ENCODE results near the gene TADA2B. TPM values are rescaled to one million over a fixed set of nuclear protein-coding genes. Genes with fewer than 3 reads are reported as not detected.

Gene TADA2B
- total and polyA plus RNA-seq, 2 donors = 8.8 to 15.2 TPM

DNA sequence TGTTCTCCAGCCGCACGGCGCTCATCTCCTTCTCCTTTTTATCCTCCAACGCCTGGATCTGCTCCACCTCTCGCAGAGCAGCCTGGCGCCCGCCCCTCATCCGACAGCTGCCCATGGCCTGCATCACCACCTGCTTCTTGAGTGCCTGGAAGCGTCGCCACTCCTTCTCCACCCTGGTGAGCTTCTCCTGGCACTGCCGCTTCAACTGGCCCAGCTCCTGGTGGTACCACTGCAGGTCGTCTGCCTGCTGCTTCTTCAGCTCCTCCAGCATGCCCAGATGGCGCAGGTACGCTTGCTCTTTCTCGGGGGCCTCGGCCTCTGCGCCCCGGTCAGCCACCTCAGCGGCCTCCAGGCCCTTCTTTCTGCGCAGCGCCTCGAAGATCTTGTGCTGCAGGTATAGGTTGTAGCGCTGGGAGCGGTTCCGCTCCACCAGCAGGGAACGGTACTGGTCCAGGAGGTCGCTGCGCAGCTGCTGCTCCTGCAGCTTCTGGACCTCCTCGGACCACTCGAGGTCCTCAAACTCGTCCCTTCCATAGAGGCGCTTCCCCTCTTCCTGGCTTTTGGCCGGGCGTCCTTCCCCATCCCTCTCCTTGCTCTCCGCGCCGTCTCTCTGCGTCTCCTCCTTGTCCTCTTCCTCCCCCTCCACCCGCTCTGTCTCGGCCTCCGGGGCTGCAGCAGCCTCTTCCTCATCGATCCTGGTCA is 1.2 kb upstream of the TADA2B start:
- WGBS = 25% methylated on average over 42 of the region's 42 CpGs
- peak in 3 of 9 donors; percentile 15 to 38 (median 18) for DNase-seq (ENCODE audit: low read depth in 6 of 9, low spot score in 9 of 9)
- Histone ChIP-seq H3K36me3 (ENCODE audit: control insufficient read depth in 2 of 2, insufficient read depth in 2 of 2, low read length in 1 of 2) (peaks cover 0 to 3% of the 10 kb centered on the region in 2 donors), H3K4me3 (ENCODE audit: low read length in 2 of 2) (peak overlapping the region; percentile 53 to 92), H3K9me3 (ENCODE audit: control insufficient read depth in 2 of 2, insufficient read depth in 1 of 2, low read length in 1 of 2) (peaks cover 0 to 5% of the 10 kb centered on the region in 2 donors), H3K27ac (ENCODE audit: low read depth in 1 of 2, low read length in 1 of 2) (no peak overlapping the region), H3K4me1 (ENCODE audit: control insufficient read depth in 2 of 2, insufficient read depth in 2 of 2, low read length in 2 of 2) (peaks cover 19 to 41% of the 10 kb centered on the region in 2 donors), H3K27me3 (ENCODE audit: control insufficient read depth in 2 of 2, insufficient read depth in 1 of 2, low read length in 1 of 2) (peaks cover 20 to 31% of the 10 kb centered on the region in 2 donors)

DNA sequence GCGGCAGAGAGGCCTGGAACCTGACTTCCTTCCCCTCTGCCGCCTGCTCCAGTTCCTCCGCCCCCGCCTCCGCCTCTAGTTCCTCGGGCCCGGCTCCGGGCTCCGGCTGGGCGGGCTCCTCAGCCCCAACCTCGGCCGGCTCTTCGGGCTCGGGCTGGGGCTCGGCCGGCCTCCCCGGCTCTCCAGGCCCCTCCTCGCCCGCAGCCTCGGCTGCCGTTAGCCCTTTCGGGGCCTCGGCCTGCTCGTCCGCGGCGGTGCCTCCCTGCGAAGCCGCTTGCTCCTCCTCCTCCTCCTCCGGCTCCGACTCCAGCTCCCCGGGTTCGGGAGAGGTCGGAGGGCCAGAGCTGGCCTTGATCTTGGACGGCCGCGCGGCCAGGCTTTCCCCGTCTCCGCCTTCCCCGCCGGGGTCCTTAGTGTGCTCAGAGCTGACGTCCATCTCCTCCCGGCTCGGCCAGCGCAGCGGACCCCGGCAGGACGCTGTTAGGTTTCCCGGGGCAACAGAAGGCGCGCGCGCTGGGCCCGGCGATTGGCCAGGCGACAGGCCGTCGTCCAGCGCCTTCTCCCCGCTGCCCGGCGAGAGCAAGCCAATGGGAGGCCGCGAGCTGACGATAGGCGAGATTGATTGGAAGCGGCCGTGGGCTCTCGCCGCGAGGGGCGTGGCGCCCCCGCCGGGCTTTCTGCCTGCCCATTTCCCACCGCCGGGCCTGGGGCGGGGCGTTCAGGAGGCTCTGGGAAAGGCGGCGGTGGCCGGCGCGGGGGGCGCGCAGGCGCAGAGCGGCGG is 479 bp upstream of the TADA2B start:
- Histone ChIP-seq H3K27ac (ENCODE audit: low read depth in 1 of 2, low read length in 1 of 2) (peak overlapping the region in 1 of 2 donors; percentile 20), H3K27me3 (ENCODE audit: control insufficient read depth in 2 of 2, insufficient read depth in 1 of 2, low read length in 1 of 2) (peaks cover 20 to 31% of the 10 kb centered on the region in 2 donors), H3K9me3 (ENCODE audit: control insufficient read depth in 2 of 2, insufficient read depth in 1 of 2, low read length in 1 of 2) (peaks cover 0 to 5% of the 10 kb centered on the region in 2 donors), H3K36me3 (ENCODE audit: control insufficient read depth in 2 of 2, insufficient read depth in 2 of 2, low read length in 1 of 2) (peaks cover 0 to 3% of the 10 kb centered on the region in 2 donors), H3K4me1 (ENCODE audit: control insufficient read depth in 2 of 2, insufficient read depth in 2 of 2, low read length in 2 of 2) (peaks cover 19 to 42% of the 10 kb centered on the region in 2 donors), H3K4me3 (ENCODE audit: low read length in 2 of 2) (peak overlapping the region; percentile 53 to 92)
- peak in 8 of 9 donors; percentile 39 to 86 (median 74) for DNase-seq (ENCODE audit: low read depth in 6 of 9, low spot score in 9 of 9)
- WGBS = under 1% methylated on average over 90 of the region's 90 CpGs

DNA sequence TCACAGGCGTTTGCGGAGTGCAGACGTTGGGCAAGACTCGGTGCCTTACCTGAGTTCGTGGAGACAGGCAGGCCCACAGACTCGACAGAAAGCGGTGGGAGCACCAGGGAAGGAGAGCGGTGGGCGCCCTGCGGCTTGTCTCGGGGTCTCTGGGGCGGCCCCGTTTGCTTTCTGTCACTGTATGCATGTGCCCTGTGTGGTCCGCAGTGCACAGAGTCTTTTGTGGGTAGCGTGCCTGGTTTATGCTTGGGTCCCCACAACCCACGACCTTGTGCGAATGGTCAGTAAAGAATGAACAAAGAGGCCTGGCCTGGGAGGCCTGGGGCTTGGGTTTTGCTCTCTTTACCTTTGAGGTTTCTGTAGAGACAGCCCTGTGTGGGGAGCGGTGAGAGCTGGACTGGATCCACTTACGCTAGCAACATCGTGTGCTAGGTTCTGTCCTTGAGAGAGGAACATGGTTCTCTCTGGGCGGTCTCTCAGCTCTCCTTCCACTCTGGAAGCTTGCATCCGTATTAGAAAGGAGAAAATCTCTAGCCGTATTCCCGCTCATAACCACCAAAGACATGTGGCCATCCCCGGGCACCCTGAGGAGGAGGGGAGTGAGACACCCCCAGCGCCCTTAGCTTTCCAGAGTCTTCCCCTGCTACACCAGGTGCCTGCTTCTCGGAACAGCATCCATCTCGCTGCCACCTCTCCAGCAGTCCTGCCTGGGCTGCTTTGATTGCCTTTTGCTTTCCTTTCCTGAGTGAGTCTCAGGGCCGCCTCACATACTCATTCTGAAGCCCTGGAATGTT is 1.2 kb downstream of the TADA2B start:
- H3K36me3 ChIP-seq (ENCODE audit: control insufficient read depth in 2 of 2, insufficient read depth in 2 of 2, low read length in 1 of 2) = peaks cover 0 to 3% of the 10 kb centered on the region in 2 donors
- H3K9me3 ChIP-seq (ENCODE audit: control insufficient read depth in 2 of 2, insufficient read depth in 1 of 2, low read length in 1 of 2) = peaks cover 0 to 5% of the 10 kb centered on the region in 2 donors
- 48% methylated on average over 29 of the region's 29 CpGs for WGBS
- H3K4me3 ChIP-seq (ENCODE audit: low read length in 2 of 2) = peak overlapping the region; percentile 80 to 92
- H3K4me1 ChIP-seq (ENCODE audit: control insufficient read depth in 2 of 2, insufficient read depth in 2 of 2, low read length in 2 of 2) = peaks cover 19 to 42% of the 10 kb centered on the region in 2 donors
- no peak for DNase-seq (ENCODE audit: low read depth in 6 of 9, low spot score in 9 of 9)
- peaks cover 20 to 31% of the 10 kb centered on the region in 2 donors for H3K27me3 ChIP-seq (ENCODE audit: control insufficient read depth in 2 of 2, insufficient read depth in 1 of 2, low read length in 1 of 2)
- H3K27ac ChIP-seq (ENCODE audit: low read depth in 1 of 2, low read length in 1 of 2) = no peak overlapping the region

DNA sequence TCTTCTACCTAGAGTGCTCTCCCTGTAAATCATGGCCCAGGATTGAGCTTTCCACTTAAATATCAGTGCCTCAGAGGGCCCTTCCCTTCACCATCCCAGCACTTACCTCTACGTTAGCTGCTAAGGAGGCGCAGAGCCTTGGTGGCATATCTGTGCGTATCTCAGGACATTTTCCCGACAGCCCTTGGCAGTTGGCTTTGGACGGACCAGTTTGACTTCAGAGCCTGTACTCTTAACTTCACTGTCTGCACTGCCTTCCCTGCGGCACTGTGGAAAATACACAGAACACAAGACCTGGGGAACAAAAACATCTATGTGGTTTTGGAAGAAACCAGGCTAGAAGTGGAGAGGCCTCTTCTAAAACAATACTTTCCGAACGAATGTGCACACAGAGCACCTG is 2.4 kb downstream of the TADA2B start:
- Histone ChIP-seq H3K4me1 (ENCODE audit: control insufficient read depth in 2 of 2, insufficient read depth in 2 of 2, low read length in 2 of 2) (peaks cover 19 to 42% of the 10 kb centered on the region in 2 donors), H3K36me3 (ENCODE audit: control insufficient read depth in 2 of 2, insufficient read depth in 2 of 2, low read length in 1 of 2) (peaks cover 0 to 3% of the 10 kb centered on the region in 2 donors), H3K27ac (ENCODE audit: low read depth in 1 of 2, low read length in 1 of 2) (no peak overlapping the region), H3K9me3 (ENCODE audit: control insufficient read depth in 2 of 2, insufficient read depth in 1 of 2, low read length in 1 of 2) (peaks cover 0 to 5% of the 10 kb centered on the region in 2 donors), H3K27me3 (ENCODE audit: control insufficient read depth in 2 of 2, insufficient read depth in 1 of 2, low read length in 1 of 2) (peaks cover 20 to 28% of the 10 kb centered on the region in 2 donors), H3K4me3 (ENCODE audit: low read length in 2 of 2) (no peak overlapping the region)
- no peak for DNase-seq (ENCODE audit: low read depth in 6 of 9, low spot score in 9 of 9)
- WGBS = 94% methylated on average over 8 of the region's 8 CpGs

DNA sequence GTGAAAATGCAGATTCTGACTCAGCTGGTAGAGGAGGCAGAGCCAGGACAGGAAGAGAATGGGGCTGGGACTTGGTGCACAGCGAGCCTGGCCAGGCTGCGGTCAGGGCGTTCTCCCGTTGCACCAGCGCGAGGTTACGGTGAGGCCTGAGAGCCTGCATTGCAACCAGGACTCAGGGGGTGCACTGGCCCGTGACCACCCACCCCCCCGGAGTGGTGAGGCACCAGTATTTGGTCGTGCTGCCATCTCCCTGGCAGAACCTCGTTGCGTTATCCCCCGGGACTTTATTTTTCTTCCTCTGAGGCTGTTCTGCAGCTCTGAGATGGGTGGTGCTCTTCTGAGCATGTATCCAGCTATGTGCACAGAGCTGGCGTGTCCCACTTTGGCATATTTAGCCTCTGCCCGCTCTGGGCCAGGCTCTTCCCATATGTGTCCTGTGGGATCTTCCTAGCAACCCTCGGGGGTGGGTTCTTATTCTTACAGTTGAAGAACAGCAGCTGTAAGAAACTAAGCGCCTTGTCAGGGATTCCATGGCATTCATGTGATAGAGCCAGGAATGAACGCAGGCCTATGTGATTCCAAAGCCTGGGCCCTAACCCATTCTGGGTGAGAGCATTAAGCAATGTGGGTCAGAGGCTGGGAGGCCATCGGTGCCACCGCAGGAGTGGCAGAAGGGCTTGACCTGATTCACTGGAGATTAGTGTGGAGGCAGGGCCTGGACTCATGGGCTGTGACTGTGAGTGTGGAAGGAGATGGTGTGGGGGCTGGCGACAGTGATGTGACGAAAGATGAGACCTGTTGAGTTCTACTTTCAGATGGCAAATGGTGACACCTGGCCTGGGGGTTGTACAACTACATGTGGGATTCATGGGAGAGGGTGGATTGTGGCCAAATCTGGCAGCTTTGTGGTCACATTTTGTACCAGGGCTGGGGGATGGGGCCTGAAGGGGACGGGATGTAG is 3.1 kb downstream of the TADA2B start:
- peaks cover 16 to 22% of the 10 kb centered on the region in 2 donors for H3K27me3 ChIP-seq (ENCODE audit: control insufficient read depth in 2 of 2, insufficient read depth in 1 of 2, low read length in 1 of 2)
- H3K4me3 ChIP-seq (ENCODE audit: low read length in 2 of 2) = no peak overlapping the region
- DNase-seq (ENCODE audit: low read depth in 6 of 9, low spot score in 9 of 9) = no peak
- 90% methylated on average over 23 of the region's 23 CpGs for WGBS
- H3K4me1 ChIP-seq (ENCODE audit: control insufficient read depth in 2 of 2, insufficient read depth in 2 of 2, low read length in 2 of 2) = peaks cover 19 to 42% of the 10 kb centered on the region in 2 donors
- H3K27ac ChIP-seq (ENCODE audit: low read depth in 1 of 2, low read length in 1 of 2) = no peak overlapping the region
- peaks cover 0 to 5% of the 10 kb centered on the region in 2 donors for H3K9me3 ChIP-seq (ENCODE audit: control insufficient read depth in 2 of 2, insufficient read depth in 1 of 2, low read length in 1 of 2)
- H3K36me3 ChIP-seq (ENCODE audit: control insufficient read depth in 2 of 2, insufficient read depth in 2 of 2, low read length in 1 of 2) = peaks cover 0 to 6% of the 10 kb centered on the region in 2 donors

DNA sequence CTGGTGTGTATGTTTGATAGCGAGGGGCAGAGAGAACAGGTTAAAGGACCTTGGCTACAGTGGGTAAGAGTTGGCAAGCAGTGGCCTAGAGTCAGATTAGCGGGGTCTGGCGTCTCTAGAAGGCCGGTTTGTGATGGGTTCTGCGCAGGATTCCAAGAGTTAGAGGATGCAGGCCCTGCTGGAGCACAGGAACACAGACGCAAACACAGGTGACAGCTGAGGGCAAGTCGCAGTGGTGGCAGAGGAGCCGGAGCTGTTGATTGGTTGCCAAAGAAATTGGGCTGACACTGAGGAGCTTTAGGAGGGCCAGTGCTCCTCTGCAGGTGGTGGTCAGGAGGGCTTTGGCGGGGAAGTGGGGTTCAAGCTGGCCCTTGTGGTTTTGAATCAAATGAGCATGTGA is 3.8 kb downstream of the TADA2B start:
- Histone ChIP-seq H3K36me3 (ENCODE audit: control insufficient read depth in 2 of 2, insufficient read depth in 2 of 2, low read length in 1 of 2) (peaks cover under 1 to 10% of the 10 kb centered on the region in 2 donors), H3K4me3 (ENCODE audit: low read length in 2 of 2) (no peak overlapping the region), H3K9me3 (ENCODE audit: control insufficient read depth in 2 of 2, insufficient read depth in 1 of 2, low read length in 1 of 2) (peaks cover 0 to 1% of the 10 kb centered on the region in 2 donors), H3K4me1 (ENCODE audit: control insufficient read depth in 2 of 2, insufficient read depth in 2 of 2, low read length in 2 of 2) (peaks cover 17 to 39% of the 10 kb centered on the region in 2 donors), H3K27ac (ENCODE audit: low read depth in 1 of 2, low read length in 1 of 2) (no peak overlapping the region), H3K27me3 (ENCODE audit: control insufficient read depth in 2 of 2, insufficient read depth in 1 of 2, low read length in 1 of 2) (peaks cover 10 to 14% of the 10 kb centered on the region in 2 donors)
- WGBS = 90% methylated on average over 9 of the region's 9 CpGs
- DNase-seq (ENCODE audit: low read depth in 6 of 9, low spot score in 9 of 9) = no peak

DNA sequence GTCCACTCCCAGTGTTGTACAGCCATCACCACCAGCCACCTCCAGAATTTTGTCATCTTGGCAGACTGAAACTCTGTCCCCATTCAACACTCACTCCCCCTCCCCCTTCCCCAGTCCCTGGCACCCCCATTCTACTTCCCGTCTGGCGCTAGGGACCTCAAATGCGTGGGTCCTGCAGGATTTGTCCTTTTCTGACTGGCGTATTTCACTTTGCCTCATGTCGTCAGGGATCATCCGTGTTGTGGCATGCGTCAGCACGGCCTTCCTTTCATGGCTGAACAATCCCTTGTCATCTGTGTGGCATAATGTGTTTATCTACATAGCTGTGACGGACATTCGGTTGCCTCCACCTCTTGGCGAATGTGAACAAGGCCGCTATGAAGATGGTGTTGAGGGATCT is 5.5 kb downstream of the TADA2B start:
- peaks cover 7 to 16% of the 10 kb centered on the region in 2 donors for H3K36me3 ChIP-seq (ENCODE audit: control insufficient read depth in 2 of 2, insufficient read depth in 2 of 2, low read length in 1 of 2)
- WGBS = 97% methylated on average over 12 of the region's 12 CpGs
- H3K4me1 ChIP-seq (ENCODE audit: control insufficient read depth in 2 of 2, insufficient read depth in 2 of 2, low read length in 2 of 2) = peaks cover 22 to 49% of the 10 kb centered on the region in 2 donors

DNA sequence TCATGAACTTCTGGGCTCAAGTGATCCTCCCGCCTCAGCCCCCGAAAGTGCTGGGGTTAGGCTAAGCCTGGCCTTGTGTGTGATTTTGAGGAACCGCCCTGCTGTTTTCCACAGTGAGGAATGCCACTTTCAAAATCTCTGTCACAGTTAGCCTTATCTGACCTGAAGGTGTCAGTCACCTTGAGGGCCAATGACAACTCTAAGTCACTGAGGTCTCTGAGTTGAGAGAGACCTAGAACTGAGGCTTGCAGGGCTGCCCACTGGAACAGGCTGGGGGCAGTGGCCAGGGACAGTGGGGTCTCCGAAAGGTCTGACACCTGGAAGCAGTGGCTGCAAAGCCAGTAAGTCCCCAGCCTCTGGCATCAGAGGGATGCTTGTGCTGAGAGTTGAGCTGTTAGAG is 6.1 kb downstream of the TADA2B start:
- Histone ChIP-seq H3K27me3 (ENCODE audit: control insufficient read depth in 2 of 2, insufficient read depth in 1 of 2, low read length in 1 of 2) (no peaks in the 10 kb centered on the region), H3K27ac (ENCODE audit: low read depth in 1 of 2, low read length in 1 of 2) (no peak overlapping the region), H3K4me1 (ENCODE audit: control insufficient read depth in 2 of 2, insufficient read depth in 2 of 2, low read length in 2 of 2) (peaks cover 19 to 44% of the 10 kb centered on the region in 2 donors), H3K9me3 (ENCODE audit: control insufficient read depth in 2 of 2, insufficient read depth in 1 of 2, low read length in 1 of 2) (no peaks in the 10 kb centered on the region), H3K4me3 (ENCODE audit: low read length in 2 of 2) (no peak overlapping the region), H3K36me3 (ENCODE audit: control insufficient read depth in 2 of 2, insufficient read depth in 2 of 2, low read length in 1 of 2) (peaks cover 10 to 22% of the 10 kb centered on the region in 2 donors)
- DNase-seq (ENCODE audit: low read depth in 6 of 9, low spot score in 9 of 9) = no peak
- over 99% methylated on average over 4 of the region's 4 CpGs for WGBS

More for the DNA sequence above, 5.5 kb downstream of the TADA2B start:
- peaks cover 0 to 4% of the 10 kb centered on the region in 2 donors for H3K27me3 ChIP-seq (ENCODE audit: control insufficient read depth in 2 of 2, insufficient read depth in 1 of 2, low read length in 1 of 2)
- no peak overlapping the region for H3K27ac ChIP-seq (ENCODE audit: low read depth in 1 of 2, low read length in 1 of 2)
- no peak overlapping the region for H3K4me3 ChIP-seq (ENCODE audit: low read length in 2 of 2)
- no peaks in the 10 kb centered on the region for H3K9me3 ChIP-seq (ENCODE audit: control insufficient read depth in 2 of 2, insufficient read depth in 1 of 2, low read length in 1 of 2)
- no peak for DNase-seq (ENCODE audit: low read depth in 6 of 9, low spot score in 9 of 9)
